ENCODE results near the gene FGF14.

FGF14 gene

DNA sequence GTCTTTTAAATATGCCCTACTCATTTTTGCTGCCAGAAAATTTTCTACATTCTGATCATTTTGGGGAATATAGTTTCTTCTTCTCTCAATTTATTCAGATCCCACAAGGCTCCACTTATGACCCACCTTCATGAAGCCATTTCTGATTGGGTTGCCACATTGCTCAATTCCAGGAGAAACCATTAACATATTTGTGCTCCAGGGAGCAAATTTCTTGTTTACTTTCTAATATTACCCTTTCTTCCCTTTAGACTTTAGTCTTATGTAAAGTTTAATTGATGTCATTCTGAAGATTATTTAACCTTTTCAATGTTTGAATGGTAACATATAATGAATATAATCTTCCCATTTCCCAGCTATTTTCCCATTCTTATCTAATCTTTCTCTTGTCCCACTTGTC lies 617.5 kb downstream of the FGF14 start:
- DNase-seq (ENCODE audit: low spot score), result no peak

DNA sequence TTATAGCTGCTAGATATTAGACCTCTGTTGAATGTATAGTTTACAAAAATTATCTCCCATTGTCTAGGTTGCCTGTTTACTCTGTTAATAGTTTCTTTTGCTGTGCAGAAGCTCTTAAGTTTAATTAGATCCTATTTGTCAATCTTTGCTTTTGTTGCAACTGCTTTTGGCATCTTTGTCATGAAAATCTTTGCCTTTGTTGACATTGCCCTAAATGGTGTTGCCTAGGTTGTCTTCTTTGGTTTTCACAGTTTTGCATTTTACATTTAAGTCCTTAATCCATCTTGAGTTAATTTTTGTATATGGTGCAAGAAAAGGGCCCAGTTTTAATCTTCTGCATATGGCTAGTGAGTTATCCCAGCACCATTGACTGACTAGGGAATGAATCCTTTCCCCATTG lies 618.3 kb downstream of the FGF14 start:
- no peak for DNase-seq (ENCODE audit: low spot score)

DNA sequence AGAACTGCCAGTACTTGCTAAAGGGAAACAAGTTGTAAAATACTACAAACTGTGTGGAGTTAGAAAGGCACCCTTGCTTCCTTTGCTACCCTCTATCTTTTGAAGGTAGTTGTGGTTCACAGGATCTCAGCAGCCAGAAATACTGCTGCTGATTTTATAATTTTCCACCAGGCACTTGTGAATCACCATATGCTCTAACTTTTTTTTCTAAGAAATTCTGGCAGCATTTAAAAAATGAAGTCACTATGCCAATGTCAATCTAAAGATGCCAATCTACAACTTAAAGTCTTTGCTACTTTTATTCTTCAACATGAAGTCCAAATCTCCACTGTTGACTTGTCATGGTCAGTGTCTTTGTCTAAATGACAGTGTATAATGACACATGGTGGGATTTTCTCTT lies 621.6 kb downstream of the FGF14 start:
- DNase-seq (ENCODE audit: low spot score), result no peak

DNA sequence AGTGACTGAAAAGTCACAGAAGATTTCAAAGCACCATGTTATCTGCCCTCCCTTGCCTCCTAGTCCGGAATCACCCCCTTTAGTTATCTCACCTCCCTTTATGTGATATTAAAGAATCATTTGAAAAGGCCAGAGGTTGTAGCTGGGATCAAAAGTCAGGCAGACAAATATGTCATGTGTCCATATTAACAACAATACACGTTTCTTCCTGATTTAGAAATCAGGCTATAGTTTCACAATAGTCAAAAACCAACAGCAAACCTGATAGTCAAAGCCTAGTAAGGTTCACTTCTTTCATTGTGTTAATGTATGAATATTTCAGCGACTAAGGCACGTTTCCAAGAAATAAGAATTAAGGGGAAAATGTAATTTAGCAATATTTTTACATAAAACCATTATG lies 622.7 kb downstream of the FGF14 start:
- DNase-seq (ENCODE audit: low spot score), result no peak

DNA sequence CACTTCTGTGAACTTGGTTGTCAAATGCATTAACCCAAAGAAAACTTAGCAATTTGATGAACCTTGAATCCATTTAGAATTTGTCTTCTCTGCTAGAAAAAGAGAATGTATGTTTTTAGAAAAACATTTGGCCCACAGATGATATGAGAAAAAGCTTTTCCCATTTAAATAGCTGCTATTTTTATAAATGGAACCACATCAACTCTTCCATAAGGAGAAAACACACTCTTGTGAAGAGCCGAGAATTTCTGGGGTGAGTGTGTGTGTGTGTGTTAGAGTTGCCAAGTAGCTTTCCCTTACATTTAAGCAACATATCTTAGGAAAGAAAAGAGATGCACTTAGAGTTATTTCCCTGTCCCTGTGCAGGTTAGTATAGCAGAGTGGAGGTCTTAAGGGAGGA lies 626.6 kb downstream of the FGF14 start:
- no peak for DNase-seq (ENCODE audit: low spot score)

DNA sequence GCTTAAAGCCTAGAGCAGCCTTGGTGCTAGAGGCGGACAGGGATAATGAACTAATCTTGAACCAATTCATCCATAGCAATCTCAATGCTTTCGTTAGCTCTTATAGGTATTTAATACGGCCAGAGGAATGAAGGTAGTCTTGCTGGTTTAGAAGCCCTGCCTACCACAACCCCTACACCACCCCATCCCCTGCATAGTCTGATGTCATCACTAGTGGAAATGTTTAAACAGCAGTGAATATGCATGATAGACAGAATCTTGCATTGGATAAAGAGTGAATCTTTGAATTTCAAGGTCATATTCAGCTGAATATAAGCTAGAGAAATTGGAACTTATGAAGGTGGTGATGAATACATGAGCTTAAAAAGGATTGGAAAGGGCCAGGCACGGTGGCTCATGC lies 627.5 kb downstream of the FGF14 start:
- DNase-seq (ENCODE audit: low spot score), result no peak

DNA sequence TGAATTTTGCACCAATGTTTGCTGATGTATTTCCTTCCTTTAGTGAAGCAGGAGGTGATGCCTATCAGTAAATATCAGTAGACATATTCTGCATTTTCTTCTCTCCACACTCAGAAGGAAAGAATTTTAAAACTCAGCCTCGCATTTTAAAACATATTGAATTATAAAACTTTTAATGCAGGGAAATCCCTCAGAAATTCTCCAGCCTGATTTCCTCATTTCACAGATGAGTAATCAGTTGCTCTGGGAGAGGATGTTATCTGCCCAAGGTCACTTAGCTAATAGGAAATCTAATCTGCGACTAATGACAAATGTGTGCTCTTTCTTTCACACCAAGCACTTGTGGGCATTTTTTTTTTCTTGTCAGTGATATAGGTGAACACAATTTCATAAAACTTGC lies 628.8 kb downstream of the FGF14 start:
- DNase-seq (ENCODE audit: low spot score), result no peak

DNA sequence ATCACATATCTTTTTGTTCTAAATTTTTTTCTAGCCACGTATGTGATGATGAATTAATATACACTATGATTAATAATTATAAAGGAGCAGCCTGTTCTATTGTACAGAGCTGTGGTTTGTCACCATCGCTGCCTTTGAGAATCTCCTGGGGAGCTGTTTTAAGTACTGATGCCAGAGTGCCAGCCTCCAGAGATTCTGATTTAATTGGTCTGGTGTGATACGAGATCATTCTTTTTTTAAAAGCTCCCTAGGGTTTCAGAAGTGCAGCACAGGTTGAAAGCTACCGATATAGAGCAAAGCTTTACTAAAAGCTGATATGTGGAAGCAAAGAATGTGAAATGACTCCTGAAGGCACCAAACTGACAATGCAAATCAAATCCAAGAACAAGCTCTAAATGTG lies 634.7 kb downstream of the FGF14 start:
- DNase-seq (ENCODE audit: low spot score), result no peak

DNA sequence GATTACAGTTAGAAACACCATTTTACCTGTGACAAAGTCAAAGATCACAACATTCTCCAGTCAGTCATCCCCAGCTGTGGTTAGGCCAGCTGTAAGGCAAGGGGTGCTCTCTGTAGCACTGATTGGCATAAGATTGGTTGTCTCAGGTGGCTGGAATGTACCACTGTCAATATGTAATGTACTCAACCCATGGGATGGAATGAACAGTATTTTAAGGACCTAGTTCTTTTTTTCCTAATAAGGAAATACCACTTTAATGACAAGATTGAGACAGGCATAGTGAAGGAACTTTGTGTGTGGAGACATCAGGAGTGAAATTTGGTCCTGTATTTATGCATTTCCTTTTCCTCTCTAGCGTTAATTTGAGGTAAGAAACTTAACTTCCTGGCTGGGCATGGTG lies 638.7 kb downstream of the FGF14 start:
- no peak for DNase-seq (ENCODE audit: low spot score)

DNA sequence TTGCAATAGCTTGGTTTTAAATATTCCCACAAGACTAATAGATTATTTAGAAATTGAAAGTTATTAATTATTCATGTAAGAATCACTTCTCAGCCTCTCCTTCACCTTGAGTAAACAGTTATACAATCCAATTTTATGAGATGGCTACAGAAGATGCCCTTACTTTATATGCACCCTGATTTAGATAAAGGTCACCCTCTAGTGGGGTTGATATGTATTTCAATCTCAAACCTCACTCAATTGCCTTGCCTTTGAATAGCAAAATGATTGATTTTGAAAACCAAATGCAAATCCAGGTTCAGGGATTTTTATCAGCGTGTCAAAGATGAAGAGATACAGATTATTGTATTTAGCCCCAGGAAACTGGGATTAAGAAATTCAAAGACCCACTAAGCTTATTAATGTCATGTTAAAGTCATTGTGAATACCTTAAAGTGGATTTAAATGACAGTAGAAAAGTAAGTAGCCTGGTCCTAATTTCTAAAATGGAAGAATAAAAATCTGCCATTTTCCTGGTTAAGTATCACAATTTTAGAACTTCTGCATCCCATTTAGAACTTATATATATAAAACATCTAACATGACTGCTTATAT lies 644.3 kb downstream of the FGF14 start:
- peak; percentile 56 for DNase-seq (ENCODE audit: low spot score)

DNA sequence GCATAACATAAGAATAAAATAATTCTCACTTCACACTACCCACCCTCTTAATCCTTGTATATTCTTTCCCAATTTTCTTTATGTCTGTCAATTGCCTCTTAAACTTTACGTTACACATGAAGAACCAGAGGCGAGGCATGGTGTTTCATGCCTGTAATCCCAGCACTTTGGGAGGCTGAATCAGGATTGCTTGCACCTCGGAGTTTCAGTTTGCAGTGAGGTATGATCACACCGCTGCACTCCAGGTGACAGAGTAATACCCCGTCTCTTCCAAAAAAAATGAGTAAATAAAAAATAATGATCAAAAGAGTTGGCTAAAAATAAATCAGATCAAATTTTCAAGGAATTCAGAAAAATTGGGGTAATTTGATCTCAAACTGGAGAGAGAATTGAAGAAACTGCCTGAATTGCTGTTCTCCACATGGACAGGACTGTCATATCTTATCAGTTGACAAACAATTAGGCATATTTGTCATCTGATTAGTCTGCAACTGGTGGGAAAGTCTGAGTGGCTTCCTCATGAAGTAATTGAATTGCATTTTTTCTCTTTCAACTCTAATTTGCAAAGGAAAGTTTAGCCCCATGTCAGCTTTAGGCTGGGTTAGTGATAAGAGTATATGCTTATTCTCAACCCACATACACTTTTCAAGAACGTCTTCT lies 646.5 kb downstream of the FGF14 start:
- DNase-seq (ENCODE audit: low spot score), result no peak

DNA sequence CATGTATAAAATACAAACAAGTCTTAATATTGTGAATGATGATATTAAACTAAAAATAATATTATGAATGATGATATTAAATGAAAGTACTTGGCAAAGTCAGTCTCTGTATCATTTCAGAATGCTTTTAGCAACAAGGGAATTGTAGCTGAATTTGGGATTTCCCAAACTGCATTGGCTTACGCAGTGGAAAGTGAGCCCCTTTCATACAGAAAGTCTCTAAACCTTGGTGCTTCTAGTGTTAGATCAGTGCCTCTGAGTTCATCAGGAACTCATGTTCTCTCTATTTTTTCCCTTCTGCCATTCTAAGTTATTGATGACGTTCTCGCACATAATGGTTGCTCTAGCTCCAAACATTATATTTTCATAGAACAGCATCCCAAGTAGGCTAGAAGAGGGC lies 649.4 kb downstream of the FGF14 start:
- DNase-seq (ENCODE audit: low spot score), result no peak

DNA sequence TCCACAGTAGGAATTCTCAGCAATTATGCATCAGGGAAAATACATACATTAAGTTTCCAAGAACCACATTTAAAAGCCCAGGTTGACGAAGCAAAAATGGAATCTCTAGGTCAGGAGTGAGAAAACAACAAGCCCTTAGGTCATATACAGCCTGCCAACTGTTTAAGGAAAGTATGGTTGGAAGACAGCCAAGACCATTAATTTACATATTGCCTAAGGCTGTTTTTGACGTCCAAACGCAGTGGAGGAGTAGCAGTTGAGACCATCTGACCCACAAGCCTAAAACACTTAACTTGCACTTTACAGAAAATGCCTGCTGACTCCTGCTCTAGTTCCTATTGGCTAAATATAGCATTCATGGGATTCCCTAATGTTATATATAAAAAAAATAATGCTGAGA lies 650.4 kb downstream of the FGF14 start:
- DNase-seq (ENCODE audit: low spot score), result no peak

DNA sequence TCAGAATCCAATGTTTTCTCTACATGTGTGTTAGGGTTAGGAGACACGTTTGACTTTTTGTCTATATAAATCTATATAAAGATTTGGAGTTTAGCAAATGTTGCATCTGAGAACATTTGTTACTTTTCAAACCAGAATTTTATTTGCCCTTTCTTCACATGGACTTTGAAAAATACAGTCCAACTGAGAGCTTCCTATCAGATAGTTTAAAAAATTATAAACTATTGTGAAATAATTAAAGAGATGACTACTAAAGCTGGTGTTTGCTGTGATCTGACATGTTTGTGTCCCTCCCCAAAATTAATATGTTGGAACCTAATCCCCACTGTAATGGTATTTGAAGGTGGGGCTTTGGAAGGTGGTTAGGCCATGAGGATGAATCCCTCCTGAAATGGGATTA lies 652.3 kb downstream of the FGF14 start:
- no peak for DNase-seq (ENCODE audit: low spot score)

DNA sequence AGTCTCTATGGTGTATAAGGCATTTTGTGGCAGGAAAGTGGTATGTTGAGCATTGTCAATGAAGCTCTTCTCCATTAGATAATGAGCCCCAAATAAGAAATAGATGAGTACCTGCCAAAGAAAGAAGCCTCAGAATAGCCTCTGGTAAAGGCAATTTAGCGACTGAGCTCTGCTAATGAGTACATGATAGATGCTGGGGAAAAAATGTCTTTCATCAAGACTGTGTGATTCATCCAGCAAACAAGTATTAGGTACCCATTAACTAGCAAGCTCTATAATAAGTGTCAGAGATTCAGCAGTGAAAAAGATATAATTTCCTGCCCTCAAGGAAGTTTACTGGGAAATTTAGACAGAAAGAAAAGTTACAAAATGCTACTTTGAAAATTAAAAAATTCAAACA lies 654.8 kb downstream of the FGF14 start:
- no peak for DNase-seq (ENCODE audit: low spot score)

DNA sequence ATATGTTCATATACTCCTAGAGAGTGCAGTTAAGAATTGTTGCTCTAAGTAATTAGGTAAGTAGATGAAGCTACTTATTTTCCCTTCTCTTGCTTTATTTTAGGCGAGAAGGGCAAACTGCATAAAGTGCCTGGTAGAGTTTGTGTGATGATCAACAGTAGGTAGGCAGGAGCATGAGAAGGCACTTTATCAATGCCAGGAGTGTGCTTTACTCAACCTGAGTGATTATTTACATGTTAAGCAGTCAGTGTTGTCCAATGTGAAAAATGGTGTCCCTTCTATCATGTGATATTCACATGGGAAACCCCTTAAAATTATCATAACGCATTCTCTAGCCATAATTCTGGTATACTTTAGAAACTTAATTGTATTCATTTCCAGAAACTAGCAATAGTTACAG lies 655.3 kb downstream of the FGF14 start:
- no peak for DNase-seq (ENCODE audit: low spot score)

DNA sequence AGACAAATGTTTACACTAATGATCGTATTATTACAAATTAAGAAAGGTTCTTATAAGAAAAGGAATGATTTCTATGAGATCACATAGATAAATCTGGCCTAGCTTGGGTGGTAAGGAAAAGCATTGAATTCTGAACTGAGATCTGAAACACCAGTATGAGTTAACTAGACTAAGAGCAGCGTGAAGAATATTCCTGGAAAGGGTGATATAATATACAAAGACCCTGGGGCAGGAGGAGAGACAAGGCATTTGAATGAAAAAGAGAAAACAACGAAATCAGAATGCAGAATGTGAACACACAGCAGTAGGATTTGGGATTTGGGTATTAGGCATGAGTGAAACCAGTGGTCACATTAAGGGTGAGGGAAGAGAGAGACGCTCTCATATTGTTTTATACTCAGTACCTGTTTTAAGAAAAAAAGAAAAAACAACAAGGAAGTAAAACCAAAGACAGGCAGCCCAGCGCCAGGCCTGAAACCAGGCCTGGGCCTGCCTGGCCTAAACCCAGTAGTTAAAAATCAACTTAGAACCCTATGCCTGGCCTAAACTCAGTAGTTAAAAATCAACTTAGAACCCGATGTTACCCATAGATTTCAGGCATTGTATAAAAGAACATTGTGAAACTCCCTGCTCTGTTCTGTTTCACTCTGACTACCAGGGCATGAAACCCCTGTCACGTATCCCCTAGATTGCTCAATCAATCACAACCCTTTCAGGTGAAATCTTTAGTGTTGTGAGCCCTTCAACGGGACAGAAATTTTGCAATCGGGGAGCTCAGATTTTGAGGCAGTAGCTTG lies 662.3 kb downstream of the FGF14 start:
- DNase-seq (ENCODE audit: low spot score), result no peak

DNA sequence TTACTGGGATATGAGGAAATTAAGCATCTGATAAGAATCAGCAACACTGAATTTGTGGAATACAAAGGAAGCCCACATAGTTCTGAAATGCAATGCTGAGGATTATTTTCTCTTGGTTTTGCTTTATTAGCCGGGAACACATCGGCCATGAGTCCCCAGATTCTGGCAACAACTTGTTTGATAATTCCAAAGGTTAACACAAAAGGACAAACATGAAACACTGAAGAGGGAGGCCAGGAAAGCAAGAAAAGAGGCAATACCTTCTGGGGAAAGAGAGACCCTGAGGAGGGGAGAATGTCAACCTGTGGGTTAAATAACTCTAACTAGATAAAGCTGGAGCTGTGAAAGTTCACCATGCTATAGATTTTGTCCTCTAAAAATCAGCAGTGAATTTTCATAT lies 663.5 kb downstream of the FGF14 start:
- DNase-seq (ENCODE audit: low spot score), result no peak

DNA sequence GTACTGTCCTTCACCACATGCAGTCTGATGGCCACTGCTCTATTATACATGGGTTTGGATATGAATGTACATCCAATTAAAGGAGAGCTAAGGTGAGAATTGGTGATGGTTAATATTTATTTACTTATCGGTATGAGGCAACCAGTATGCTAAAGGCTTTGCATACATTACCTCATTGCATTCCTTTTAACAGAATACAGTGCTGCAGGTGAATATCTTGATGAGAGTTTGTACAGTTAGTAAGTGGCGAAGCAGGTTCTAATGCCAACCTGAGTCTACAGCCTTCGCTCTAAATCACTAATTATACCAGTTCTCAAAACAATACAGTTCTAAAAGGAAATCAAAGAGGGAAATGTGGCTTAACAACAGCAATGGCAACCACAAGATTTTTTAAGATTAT lies 665.3 kb downstream of the FGF14 start:
- no peak for DNase-seq (ENCODE audit: low spot score)

DNA sequence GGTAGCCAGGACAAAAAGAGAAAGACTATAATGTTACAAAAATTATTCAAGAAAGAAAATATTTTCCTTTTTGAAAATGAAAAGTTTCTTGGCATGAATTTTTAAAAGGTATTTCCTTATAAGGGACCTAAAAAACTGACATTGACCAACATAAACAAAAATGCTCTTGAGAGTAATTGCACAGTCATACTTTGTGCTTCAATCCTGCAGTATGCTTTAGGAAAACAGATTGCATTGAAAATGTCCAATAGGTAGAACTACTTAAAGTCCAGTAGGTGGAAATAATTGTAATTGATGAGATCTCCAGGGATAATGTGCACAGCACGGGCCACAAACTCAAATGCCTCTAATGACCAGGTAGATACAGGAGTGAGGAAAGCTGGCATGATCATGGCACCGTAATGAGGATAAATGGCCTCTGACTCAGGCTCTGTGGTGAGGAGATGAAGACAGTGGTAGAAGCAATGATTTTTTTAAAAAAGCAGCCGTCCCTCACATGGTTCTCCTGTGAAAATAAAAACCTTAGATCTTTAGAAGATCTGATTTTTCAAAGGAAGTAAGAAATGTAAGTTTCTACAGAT lies 671.3 kb downstream of the FGF14 start:
- DNase-seq (ENCODE audit: low spot score), result no peak

DNA sequence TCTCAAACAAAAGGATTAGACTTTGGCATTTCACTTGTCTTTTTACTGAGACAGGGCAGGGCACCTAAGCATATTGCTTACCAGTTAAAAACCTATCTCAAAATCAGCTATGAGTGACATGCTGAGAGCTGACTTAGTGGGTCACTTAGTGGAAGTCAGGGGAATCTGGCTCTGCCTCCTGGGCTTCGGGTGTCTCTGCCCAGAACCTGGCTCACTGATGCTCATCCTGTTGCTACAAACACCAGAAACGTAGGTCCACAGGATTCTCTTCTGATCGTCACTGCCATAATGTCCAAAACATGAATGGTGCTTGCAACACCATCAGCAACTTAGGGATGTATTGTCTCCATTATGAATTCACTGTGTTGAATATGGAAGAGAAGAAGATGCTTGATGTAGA lies 673.2 kb downstream of the FGF14 start:
- no peak for DNase-seq (ENCODE audit: low spot score)

DNA sequence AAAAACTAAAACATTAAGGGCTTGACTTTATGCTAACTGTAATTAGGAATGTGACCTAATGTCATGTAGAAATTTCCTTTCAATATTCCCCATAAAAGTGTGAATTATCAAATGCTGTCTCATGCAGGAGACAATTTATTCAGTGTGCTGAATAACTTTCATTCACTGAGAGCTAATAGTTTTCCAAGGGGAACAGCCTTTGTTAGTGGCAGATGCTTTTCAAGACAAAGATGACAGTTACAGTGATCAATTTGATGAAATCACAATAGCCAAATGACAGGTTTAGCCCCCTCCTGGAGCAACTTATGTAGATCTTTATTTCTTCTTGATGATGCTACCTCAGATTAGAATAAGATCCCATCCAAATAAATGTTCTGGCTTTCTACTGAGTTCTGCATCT lies 673.8 kb downstream of the FGF14 start:
- DNase-seq (ENCODE audit: low spot score), result no peak

DNA sequence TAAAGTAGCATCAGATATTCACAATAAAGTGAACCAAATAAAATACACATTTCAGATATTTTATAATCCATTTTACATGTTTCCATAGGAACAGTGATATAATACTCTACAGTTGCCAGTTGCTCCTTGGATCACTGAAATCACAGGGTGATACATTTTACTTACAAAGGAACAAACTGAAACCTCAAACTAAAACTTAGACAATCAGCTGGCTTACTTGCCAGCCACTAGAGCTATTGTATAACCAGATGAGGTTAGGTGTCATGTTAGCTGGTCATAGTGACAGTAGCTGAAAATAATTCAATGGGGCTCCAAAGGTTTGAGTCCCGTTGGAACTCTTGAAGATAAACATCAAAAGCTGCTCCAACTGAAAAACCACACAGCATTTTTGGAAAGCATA lies 674.7 kb downstream of the FGF14 start:
- DNase-seq (ENCODE audit: low spot score), result no peak

All from RKO (cell line).